Measurements from ENCODE around the gene UBA52. TPM values are rescaled to one million over a fixed set of nuclear protein-coding genes. Genes with fewer than 3 reads are reported as not detected.

The UBA52 gene
- total and polyA plus RNA-seq, 10 of the 15 experiments (the other 5 are each of a cell fraction or from before 2014, with no cell fraction given), result 1,131 to 2,392 (median 1,645) TPM

DNA sequence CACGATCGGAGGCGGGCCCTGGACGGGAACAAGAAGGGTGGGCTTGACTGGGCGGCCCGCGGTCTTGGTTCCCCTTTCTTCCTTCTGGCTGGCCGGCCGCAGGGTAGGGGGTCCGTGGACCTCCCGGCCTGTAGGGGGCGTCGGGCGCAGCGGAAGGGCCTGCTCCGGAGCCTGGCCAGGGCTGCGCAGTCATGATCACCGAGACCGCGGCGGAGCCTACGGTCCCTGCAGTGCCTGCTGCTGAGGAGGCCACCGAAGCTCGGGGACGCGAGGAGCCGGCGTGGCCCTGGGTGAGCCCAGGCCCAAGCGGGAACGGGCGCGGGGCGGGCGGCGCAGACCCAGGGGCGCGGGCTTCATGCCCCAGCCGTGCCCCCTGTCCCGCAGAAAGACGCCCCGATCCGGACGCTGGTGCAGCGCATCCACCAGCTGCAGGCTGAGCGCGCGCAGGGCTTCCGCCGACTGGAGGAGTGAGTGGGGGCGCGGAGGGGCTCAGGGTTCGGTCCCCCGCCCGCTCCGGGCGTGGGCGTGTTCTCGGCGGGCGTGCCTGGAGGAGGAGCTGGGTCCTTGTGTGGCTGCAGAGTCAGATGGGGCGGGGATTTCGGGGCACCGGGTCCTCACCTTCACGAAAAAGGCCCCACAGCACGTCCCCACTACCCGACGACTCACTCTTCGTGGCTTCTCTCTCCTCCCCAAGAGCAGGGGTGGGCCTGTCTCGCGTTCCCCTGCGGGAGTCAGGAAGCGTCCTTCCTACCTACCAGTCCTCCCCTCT, 17.1 kb downstream of the UBA52 start, which contains the start of gene REX1BD (continued):
- TF ChIP-seq, protein P1, sequence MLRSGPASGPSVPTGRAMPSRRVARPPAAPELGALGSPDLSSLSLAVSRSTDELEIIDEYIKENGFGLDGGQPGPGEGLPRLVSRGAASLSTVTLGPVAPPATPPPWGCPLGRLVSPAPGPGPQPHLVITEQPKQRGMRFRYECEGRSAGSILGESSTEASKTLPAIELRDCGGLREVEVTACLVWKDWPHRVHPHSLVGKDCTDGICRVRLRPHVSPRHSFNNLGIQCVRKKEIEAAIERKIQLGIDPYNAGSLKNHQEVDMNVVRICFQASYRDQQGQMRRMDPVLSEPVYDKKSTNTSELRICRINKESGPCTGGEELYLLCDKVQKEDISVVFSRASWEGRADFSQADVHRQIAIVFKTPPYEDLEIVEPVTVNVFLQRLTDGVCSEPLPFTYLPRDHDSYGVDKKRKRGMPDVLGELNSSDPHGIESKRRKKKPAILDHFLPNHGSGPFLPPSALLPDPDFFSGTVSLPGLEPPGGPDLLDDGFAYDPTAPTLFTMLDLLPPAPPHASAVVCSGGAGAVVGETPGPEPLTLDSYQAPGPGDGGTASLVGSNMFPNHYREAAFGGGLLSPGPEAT (IDR thresholded peaks at IDR 0.05; ENCODE audit: low read depth), result peak; percentile 46; the same call in 1 of the 2 replicates
- TF ChIP-seq HDGF (IDR thresholded peaks at IDR 0.05) (peak; percentile 67), RELA (IDR thresholded peaks at IDR 0.05; ENCODE audit: borderline replicate concordance, partially characterized antibody) (peak; percentile 65), REST (IDR thresholded peaks at IDR 0.05; ENCODE audit: low read depth, low read length) (no peak), BHLHE40 (IDR thresholded peaks at IDR 0.05; ENCODE audit: borderline replicate concordance in 1 of 2, low read depth in 2 of 2, low read length in 1 of 2) (peak; percentile 17 to 48; a peak in 2 of 4 replicates), BMI1 (IDR thresholded peaks at IDR 0.05; ENCODE audit: borderline replicate concordance) (no peak), CBFB (IDR thresholded peaks at IDR 0.05; ENCODE audit: low read depth) (no peak), ATF2 (IDR thresholded peaks at IDR 0.05; ENCODE audit: low read length) (no peak), IKZF1 (conservative IDR thresholded peaks at IDR 0.05) (peak; percentile 88), NFXL1 (IDR thresholded peaks at IDR 0.05; ENCODE audit: borderline replicate concordance) (no peak), BRCA1 (IDR thresholded peaks at IDR 0.05; ENCODE audit: low read depth, low read length) (no peak), ZNF217 (IDR thresholded peaks at IDR 0.05) (peak; percentile 77)
- TF ChIP-seq, protein P2, sequence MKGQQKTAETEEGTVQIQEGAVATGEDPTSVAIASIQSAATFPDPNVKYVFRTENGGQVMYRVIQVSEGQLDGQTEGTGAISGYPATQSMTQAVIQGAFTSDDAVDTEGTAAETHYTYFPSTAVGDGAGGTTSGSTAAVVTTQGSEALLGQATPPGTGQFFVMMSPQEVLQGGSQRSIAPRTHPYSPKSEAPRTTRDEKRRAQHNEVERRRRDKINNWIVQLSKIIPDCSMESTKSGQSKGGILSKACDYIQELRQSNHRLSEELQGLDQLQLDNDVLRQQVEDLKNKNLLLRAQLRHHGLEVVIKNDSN (IDR thresholded peaks at IDR 0.05; ENCODE audit: borderline replicate concordance, extremely low read length, insufficient read depth, low read depth, low read length), result no peak
- TF ChIP-seq, protein P3, sequence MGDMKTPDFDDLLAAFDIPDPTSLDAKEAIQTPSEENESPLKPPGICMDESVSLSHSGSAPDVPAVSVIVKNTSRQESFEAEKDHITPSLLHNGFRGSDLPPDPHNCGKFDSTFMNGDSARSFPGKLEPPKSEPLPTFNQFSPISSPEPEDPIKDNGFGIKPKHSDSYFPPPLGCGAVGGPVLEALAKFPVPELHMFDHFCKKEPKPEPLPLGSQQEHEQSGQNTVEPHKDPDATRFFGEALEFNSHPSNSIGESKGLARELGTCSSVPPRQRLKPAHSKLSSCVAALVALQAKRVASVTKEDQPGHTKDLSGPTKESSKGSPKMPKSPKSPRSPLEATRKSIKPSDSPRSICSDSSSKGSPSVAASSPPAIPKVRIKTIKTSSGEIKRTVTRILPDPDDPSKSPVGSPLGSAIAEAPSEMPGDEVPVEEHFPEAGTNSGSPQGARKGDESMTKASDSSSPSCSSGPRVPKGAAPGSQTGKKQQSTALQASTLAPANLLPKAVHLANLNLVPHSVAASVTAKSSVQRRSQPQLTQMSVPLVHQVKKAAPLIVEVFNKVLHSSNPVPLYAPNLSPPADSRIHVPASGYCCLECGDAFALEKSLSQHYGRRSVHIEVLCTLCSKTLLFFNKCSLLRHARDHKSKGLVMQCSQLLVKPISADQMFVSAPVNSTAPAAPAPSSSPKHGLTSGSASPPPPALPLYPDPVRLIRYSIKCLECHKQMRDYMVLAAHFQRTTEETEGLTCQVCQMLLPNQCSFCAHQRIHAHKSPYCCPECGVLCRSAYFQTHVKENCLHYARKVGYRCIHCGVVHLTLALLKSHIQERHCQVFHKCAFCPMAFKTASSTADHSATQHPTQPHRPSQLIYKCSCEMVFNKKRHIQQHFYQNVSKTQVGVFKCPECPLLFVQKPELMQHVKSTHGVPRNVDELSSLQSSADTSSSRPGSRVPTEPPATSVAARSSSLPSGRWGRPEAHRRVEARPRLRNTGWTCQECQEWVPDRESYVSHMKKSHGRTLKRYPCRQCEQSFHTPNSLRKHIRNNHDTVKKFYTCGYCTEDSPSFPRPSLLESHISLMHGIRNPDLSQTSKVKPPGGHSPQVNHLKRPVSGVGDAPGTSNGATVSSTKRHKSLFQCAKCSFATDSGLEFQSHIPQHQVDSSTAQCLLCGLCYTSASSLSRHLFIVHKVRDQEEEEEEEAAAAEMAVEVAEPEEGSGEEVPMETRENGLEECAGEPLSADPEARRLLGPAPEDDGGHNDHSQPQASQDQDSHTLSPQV (IDR thresholded peaks at IDR 0.05), result 0 out of 2 replicates have a peak, but pooled peaks have one; percentile 20
